Measurements from ENCODE around the gene TAS2R41. TPM values are rescaled to one million over a fixed set of nuclear protein-coding genes. Genes with fewer than 3 reads are reported as not detected.

Gene TAS2R41
- total RNA-seq, 1 donor from 2014 or later = not detected

- Histone ChIP-seq H3K4me1 (ENCODE audit: insufficient read depth, low read length) (no peaks in the 10 kb centered on the region), H3K27me3 (ENCODE audit: insufficient read depth, low read length) (peaks cover 6% of the 10 kb centered on the region), H3K27ac (ENCODE audit: low read depth, low read length) (no peak overlapping the region), H3K4me3 (ENCODE audit: insufficient read depth, low read depth, low read length) (no peak overlapping the region), H4K20me1 (ENCODE audit: insufficient read depth, low read length) (no peaks in the 10 kb centered on the region), H2AFZ (ENCODE audit: low read depth, low read length) (no peak overlapping the region), H3K4me2 (ENCODE audit: low read length) (no peak overlapping the region), H3K9me3 (ENCODE audit: insufficient read depth, low read depth, low read length) (no peaks in the 10 kb centered on the region), H3K36me3 (ENCODE audit: insufficient read depth, low read length) (no peaks in the 10 kb centered on the region), H3K79me2 (ENCODE audit: insufficient read depth, low read length) (no peaks in the 10 kb centered on the region), H3K9ac (ENCODE audit: low read length) (no peak overlapping the region)
- DNase-seq (ENCODE audit: low read depth) = no peak
- Mint-ChIP-seq H3K27ac (ENCODE audit: unreplicated experiment) (no peak overlapping the region), H3K4me1 (ENCODE audit: low read depth, unreplicated experiment) (no peaks in the 10 kb centered on the region), H3K4me3 (ENCODE audit: unreplicated experiment) (no peak overlapping the region), H3K27me3 (ENCODE audit: low read depth, unreplicated experiment) (peaks cover 2% of the 10 kb centered on the region), H3K36me3 (ENCODE audit: low read depth, unreplicated experiment) (no peaks in the 10 kb centered on the region), H3K9me3 (ENCODE audit: unreplicated experiment) (peaks cover 3% of the 10 kb centered on the region)
- TF ChIP-seq EZH2 (IDR thresholded peaks at IDR 0.05; ENCODE audit: insufficient read depth, low read length) = no peak
- TF ChIP-seq, protein P1, sequence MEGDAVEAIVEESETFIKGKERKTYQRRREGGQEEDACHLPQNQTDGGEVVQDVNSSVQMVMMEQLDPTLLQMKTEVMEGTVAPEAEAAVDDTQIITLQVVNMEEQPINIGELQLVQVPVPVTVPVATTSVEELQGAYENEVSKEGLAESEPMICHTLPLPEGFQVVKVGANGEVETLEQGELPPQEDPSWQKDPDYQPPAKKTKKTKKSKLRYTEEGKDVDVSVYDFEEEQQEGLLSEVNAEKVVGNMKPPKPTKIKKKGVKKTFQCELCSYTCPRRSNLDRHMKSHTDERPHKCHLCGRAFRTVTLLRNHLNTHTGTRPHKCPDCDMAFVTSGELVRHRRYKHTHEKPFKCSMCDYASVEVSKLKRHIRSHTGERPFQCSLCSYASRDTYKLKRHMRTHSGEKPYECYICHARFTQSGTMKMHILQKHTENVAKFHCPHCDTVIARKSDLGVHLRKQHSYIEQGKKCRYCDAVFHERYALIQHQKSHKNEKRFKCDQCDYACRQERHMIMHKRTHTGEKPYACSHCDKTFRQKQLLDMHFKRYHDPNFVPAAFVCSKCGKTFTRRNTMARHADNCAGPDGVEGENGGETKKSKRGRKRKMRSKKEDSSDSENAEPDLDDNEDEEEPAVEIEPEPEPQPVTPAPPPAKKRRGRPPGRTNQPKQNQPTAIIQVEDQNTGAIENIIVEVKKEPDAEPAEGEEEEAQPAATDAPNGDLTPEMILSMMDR (IDR thresholded peaks at IDR 0.05; ENCODE audit: insufficient read depth, low read depth, low read length) = no peak
- no peak for FAIRE-seq
Measured at GRCh38 chr7:143449793-143450192, 27.9 kb upstream of the TAS2R41 start.

DNA sequence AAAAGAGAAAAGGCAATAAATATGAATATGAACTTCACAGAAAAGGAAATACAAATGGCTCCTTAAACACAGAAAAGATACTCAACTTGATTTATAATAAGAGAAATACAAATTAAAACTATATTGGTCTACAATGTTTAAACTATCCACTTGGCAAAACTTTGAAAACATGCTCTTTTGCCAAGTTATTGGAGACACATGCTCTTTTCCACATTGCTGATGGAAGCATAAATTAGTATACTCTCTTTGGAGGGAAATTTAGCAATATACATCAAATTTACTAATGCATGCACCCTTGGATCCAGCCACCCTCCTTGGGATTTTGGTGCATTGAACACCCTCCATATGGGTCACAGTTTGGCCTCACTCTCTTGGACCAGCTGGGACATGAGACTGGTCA, 26.6 kb upstream of the TAS2R41 start:
- FAIRE-seq (no peak), DNase-seq (ENCODE audit: low read depth) (no peak)
- peaks cover 3% of the 10 kb centered on the region for H3K9me3 Mint-ChIP-seq (ENCODE audit: unreplicated experiment)
- no peaks in the 10 kb centered on the region for H4K20me1 ChIP-seq (ENCODE audit: insufficient read depth, low read length)
- H2AFZ ChIP-seq (ENCODE audit: low read depth, low read length) = no peak overlapping the region
- no peaks in the 10 kb centered on the region for H3K79me2 ChIP-seq (ENCODE audit: insufficient read depth, low read length)
- H3K4me1 ChIP-seq (ENCODE audit: insufficient read depth, low read length) = no peaks in the 10 kb centered on the region
- no peaks in the 10 kb centered on the region for H3K36me3 Mint-ChIP-seq (ENCODE audit: low read depth, unreplicated experiment)
- TF ChIP-seq, protein P1 (IDR thresholded peaks at IDR 0.05; ENCODE audit: insufficient read depth, low read depth, low read length) = no peak
- no peak overlapping the region for H3K9ac ChIP-seq (ENCODE audit: low read length)
- no peak overlapping the region for H3K4me3 ChIP-seq (ENCODE audit: insufficient read depth, low read depth, low read length)
- H3K27me3 Mint-ChIP-seq (ENCODE audit: low read depth, unreplicated experiment) = peaks cover 2% of the 10 kb centered on the region
- H3K27me3 ChIP-seq (ENCODE audit: insufficient read depth, low read length) = peaks cover 3% of the 10 kb centered on the region
- no peak overlapping the region for H3K4me3 Mint-ChIP-seq (ENCODE audit: unreplicated experiment)
- no peaks in the 10 kb centered on the region for H3K9me3 ChIP-seq (ENCODE audit: insufficient read depth, low read depth, low read length)
- no peak overlapping the region for H3K27ac Mint-ChIP-seq (ENCODE audit: unreplicated experiment)
- H3K4me2 ChIP-seq (ENCODE audit: low read length) = no peak overlapping the region
- H3K27ac ChIP-seq (ENCODE audit: low read depth, low read length) = no peak overlapping the region
- no peaks in the 10 kb centered on the region for H3K4me1 Mint-ChIP-seq (ENCODE audit: low read depth, unreplicated experiment)
- no peaks in the 10 kb centered on the region for H3K36me3 ChIP-seq (ENCODE audit: insufficient read depth, low read length)

- no peak overlapping the region for H3K4me3 Mint-ChIP-seq (ENCODE audit: unreplicated experiment)
- Histone ChIP-seq H3K36me3 (ENCODE audit: insufficient read depth, low read length) (no peaks in the 10 kb centered on the region), H3K4me1 (ENCODE audit: insufficient read depth, low read length) (peaks cover 5% of the 10 kb centered on the region), H2AFZ (ENCODE audit: low read depth, low read length) (no peak overlapping the region), H4K20me1 (ENCODE audit: insufficient read depth, low read length) (no peaks in the 10 kb centered on the region), H3K9me3 (ENCODE audit: insufficient read depth, low read depth, low read length) (no peaks in the 10 kb centered on the region), H3K27me3 (ENCODE audit: insufficient read depth, low read length) (no peaks in the 10 kb centered on the region), H3K4me2 (ENCODE audit: low read length) (no peak overlapping the region), H3K4me3 (ENCODE audit: insufficient read depth, low read depth, low read length) (no peak overlapping the region), H3K27ac (ENCODE audit: low read depth, low read length) (no peak overlapping the region), H3K9ac (ENCODE audit: low read length) (no peak overlapping the region), H3K79me2 (ENCODE audit: insufficient read depth, low read length) (no peaks in the 10 kb centered on the region)
- no peak for TF ChIP-seq EZH2 (IDR thresholded peaks at IDR 0.05; ENCODE audit: insufficient read depth, low read length)
- TF ChIP-seq, protein P1 (IDR thresholded peaks at IDR 0.05; ENCODE audit: insufficient read depth, low read depth, low read length) = no peak
- H3K27me3 Mint-ChIP-seq (ENCODE audit: low read depth, unreplicated experiment) = peaks cover 2% of the 10 kb centered on the region
- no peak for DNase-seq (ENCODE audit: low read depth)
- FAIRE-seq = no peak
- H3K36me3 Mint-ChIP-seq (ENCODE audit: low read depth, unreplicated experiment) = no peaks in the 10 kb centered on the region
- peaks cover under 1% of the 10 kb centered on the region for H3K4me1 Mint-ChIP-seq (ENCODE audit: low read depth, unreplicated experiment)
- H3K27ac Mint-ChIP-seq (ENCODE audit: unreplicated experiment) = no peak overlapping the region
- H3K9me3 Mint-ChIP-seq (ENCODE audit: unreplicated experiment) = peaks cover 3% of the 10 kb centered on the region
Measured at GRCh38 chr7:143451746-143452145, 25.9 kb upstream of the TAS2R41 start.
